Measurements from ENCODE around the gene GMDS. TPM values are rescaled to one million over a fixed set of nuclear protein-coding genes. Genes with fewer than 3 reads are reported as not detected.

GMDS gene
- total and polyA plus RNA-seq, 2 of the 4 experiments (the other 2 are of a cell fraction): 7.3 to 21.9 TPM

DNA sequence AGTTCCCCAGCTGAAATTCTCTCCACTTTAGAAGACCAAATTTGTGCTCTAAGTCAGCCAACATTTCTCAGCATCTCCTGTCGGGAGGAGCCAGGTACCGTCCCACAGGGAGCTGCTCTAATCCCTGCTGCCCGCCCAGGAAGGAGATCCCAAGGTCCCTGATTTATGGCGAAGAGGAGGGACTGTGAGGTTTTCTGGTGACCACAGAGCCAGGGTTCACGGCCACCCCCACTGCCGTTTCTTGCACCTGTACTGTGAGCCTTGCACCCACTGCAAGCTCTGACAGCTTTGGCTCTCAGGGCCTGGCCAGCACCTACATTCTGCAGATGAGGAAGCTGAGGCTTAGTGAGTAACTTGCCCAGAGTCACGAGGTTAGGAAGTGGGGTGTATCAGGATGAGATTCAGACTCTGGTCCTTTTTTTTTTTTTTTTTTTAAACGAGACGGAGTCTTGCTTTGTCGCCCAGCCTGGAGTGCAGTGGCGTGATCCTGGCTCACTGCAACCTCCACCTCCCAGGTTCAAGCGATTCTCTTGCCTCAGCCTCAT, 600.8 kb downstream of the GMDS start:
- no peaks in the 10 kb centered on the region for H3K4me1 ChIP-seq (ENCODE audit: control insufficient read depth, insufficient read depth, low read length)
- H3K14ac ChIP-seq (replicated peaks; ENCODE audit: low read depth, low read length): no peak overlapping the region
- H3K4ac ChIP-seq (ENCODE audit: low read depth, low read length): no peak overlapping the region
- H3K4me3 ChIP-seq (ENCODE audit: insufficient read depth, low read depth, low read length): no peak overlapping the region
- H2AFZ ChIP-seq (replicated peaks; ENCODE audit: low read length, poor library complexity): no peak overlapping the region
- no peak overlapping the region for H4K8ac ChIP-seq (ENCODE audit: low read depth in 2 of 2, low read length in 2 of 2)
- TF ChIP-seq BHLHE40 (IDR thresholded peaks at IDR 0.05; ENCODE audit: low read depth, low read length): no peak
- TF ChIP-seq RFX5 (IDR thresholded peaks at IDR 0.05; ENCODE audit: low read depth, low read length): no peak
- no peak for TF ChIP-seq POLR2A (IDR thresholded peaks at IDR 0.05; ENCODE audit: low read depth, low read length)
- TF ChIP-seq, protein P1, sequence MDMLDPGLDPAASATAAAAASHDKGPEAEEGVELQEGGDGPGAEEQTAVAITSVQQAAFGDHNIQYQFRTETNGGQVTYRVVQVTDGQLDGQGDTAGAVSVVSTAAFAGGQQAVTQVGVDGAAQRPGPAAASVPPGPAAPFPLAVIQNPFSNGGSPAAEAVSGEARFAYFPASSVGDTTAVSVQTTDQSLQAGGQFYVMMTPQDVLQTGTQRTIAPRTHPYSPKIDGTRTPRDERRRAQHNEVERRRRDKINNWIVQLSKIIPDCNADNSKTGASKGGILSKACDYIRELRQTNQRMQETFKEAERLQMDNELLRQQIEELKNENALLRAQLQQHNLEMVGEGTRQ (IDR thresholded peaks at IDR 0.05; ENCODE audit: low read depth, low read length): no peak
- TF ChIP-seq CHD1 (IDR thresholded peaks at IDR 0.05; ENCODE audit: low read depth, low read length): no peak
- no peak for TF ChIP-seq RAD21 (IDR thresholded peaks at IDR 0.05; ENCODE audit: low read length)
- no peak for TF ChIP-seq FOS (IDR thresholded peaks at IDR 0.05; ENCODE audit: low read depth, low read length)
- TF ChIP-seq MAFK (IDR thresholded peaks at IDR 0.05; ENCODE audit: low read depth, low read length): no peak
- TF ChIP-seq RCOR1 (IDR thresholded peaks at IDR 0.05; ENCODE audit: insufficient replicate concordance, low read length): no peak
- no peak for TF ChIP-seq NFE2L2 (IDR thresholded peaks at IDR 0.05; ENCODE audit: low read depth, low read length)
- TF ChIP-seq MAZ (IDR thresholded peaks at IDR 0.05; ENCODE audit: borderline replicate concordance, low read depth, low read length): no peak
- TF ChIP-seq, protein P2, sequence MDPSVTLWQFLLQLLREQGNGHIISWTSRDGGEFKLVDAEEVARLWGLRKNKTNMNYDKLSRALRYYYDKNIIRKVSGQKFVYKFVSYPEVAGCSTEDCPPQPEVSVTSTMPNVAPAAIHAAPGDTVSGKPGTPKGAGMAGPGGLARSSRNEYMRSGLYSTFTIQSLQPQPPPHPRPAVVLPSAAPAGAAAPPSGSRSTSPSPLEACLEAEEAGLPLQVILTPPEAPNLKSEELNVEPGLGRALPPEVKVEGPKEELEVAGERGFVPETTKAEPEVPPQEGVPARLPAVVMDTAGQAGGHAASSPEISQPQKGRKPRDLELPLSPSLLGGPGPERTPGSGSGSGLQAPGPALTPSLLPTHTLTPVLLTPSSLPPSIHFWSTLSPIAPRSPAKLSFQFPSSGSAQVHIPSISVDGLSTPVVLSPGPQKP (IDR thresholded peaks at IDR 0.05; ENCODE audit: borderline replicate concordance, low read depth, low read length): no peak
- TF ChIP-seq, protein P3, sequence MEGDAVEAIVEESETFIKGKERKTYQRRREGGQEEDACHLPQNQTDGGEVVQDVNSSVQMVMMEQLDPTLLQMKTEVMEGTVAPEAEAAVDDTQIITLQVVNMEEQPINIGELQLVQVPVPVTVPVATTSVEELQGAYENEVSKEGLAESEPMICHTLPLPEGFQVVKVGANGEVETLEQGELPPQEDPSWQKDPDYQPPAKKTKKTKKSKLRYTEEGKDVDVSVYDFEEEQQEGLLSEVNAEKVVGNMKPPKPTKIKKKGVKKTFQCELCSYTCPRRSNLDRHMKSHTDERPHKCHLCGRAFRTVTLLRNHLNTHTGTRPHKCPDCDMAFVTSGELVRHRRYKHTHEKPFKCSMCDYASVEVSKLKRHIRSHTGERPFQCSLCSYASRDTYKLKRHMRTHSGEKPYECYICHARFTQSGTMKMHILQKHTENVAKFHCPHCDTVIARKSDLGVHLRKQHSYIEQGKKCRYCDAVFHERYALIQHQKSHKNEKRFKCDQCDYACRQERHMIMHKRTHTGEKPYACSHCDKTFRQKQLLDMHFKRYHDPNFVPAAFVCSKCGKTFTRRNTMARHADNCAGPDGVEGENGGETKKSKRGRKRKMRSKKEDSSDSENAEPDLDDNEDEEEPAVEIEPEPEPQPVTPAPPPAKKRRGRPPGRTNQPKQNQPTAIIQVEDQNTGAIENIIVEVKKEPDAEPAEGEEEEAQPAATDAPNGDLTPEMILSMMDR (conservative IDR thresholded peaks at IDR 0.05; ENCODE audit: low read depth, low read length): no peak
- dilution Hi-C loops (cut with HindIII; ENCODE audit: low sequenced_read_pairs, unreplicated experiment): no loop called here
- H3K9me3 ChIP-seq (ENCODE audit: control insufficient read depth, insufficient read depth, low read length): no peaks in the 10 kb centered on the region; the same call in 1 of the 2 replicates
- H4K20me1 ChIP-seq (ENCODE audit: insufficient read depth, low read length): no peaks in the 10 kb centered on the region
- H2AK5ac ChIP-seq (ENCODE audit: low read depth, low read length): no peak overlapping the region
- no peak overlapping the region for H2AK9ac ChIP-seq (replicated peaks; ENCODE audit: low read depth, low read length, poor library complexity)
- no peak overlapping the region for H3K23ac ChIP-seq (ENCODE audit: low read depth, low read length)
- H4K5ac ChIP-seq (ENCODE audit: low read depth, low read length): no peak overlapping the region
- no peaks in the 10 kb centered on the region for H3K36me3 ChIP-seq (ENCODE audit: control insufficient read depth, insufficient read depth, low read length)
- ChIA-PET POLR2A (ENCODE audit: unreplicated experiment) (no interaction called here), CTCF (no interaction called here)
- H2BK20ac ChIP-seq (ENCODE audit: low read depth, low read length): no peak overlapping the region
- DNase-seq (no peak), ATAC-seq (ENCODE audit: low read depth) (no peak)
- intact Hi-C loops (cut with micrococcal nuclease): no loop called here
- H3K56ac ChIP-seq (ENCODE audit: extremely low read depth, insufficient read depth, low read length): no peak overlapping the region
- no peak overlapping the region for H3K4me2 ChIP-seq (ENCODE audit: low read depth, low read length)
- H3K27ac ChIP-seq (ENCODE audit: insufficient read depth, low read length): no peak overlapping the region
- no TSS peak for BruUV-seq (replicated peaks)
- H3K9me1 ChIP-seq (ENCODE audit: insufficient read depth, low read length): peaks cover 7% of the 10 kb centered on the region
- no peaks in the 10 kb centered on the region for H3K79me1 ChIP-seq (ENCODE audit: low read depth in 1 of 2, low read length in 2 of 2)
- H3K18ac ChIP-seq (ENCODE audit: low read depth, low read length): no peak overlapping the region
- no peak overlapping the region for H2BK120ac ChIP-seq (ENCODE audit: low read depth, low read length)
- 93% methylated on average over 4 of the region's 12 CpGs; no CpG with 5 or more reads in 1 of the 2 experiments for WGBS, 2 experiments (ENCODE audit: extremely low coverage in 2 of 2, insufficient read length in 1 of 2)
- in situ Hi-C loops (cut with MboI; ENCODE audit: low sequenced_read_pairs): no loop called here
- H2BK15ac ChIP-seq (ENCODE audit: low read depth, low read length): no peak overlapping the region
- H4K91ac ChIP-seq (ENCODE audit: insufficient read depth, low read depth, low read length): no peak overlapping the region
- H3K9ac ChIP-seq (ENCODE audit: low read depth, low read length): no peak overlapping the region
- no peak overlapping the region for H2BK5ac ChIP-seq (ENCODE audit: low read depth, low read length, poor library complexity, severe bottlenecking)
- no peaks in the 10 kb centered on the region for H3K27me3 ChIP-seq (ENCODE audit: control insufficient read depth, insufficient read depth, low read length)
